ENCODE measurements around the gene MYO1B.

MYO1B gene

DNA sequence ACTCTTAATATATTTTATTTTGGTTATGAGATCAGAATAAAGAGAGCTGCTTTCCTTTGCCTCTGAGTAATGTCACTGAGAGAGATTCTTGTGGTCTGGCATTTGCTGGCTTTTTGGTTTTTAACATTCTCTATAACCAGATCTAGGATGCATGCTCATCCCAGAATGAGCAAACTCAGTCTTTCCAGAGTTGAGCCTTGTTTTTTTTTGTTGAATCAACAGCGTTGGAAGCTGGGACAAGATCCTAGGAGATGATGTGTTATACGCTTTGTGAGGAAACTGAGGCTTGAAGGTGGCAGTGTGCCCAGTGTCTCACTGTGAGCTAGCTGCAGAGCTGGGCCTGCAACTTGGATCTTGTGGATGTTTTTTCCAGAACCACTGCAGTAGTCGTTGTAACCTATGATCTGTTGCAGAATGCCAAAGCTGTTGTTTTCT, 19.5 kb downstream of the MYO1B start:
- no peak for DNase-seq

DNA sequence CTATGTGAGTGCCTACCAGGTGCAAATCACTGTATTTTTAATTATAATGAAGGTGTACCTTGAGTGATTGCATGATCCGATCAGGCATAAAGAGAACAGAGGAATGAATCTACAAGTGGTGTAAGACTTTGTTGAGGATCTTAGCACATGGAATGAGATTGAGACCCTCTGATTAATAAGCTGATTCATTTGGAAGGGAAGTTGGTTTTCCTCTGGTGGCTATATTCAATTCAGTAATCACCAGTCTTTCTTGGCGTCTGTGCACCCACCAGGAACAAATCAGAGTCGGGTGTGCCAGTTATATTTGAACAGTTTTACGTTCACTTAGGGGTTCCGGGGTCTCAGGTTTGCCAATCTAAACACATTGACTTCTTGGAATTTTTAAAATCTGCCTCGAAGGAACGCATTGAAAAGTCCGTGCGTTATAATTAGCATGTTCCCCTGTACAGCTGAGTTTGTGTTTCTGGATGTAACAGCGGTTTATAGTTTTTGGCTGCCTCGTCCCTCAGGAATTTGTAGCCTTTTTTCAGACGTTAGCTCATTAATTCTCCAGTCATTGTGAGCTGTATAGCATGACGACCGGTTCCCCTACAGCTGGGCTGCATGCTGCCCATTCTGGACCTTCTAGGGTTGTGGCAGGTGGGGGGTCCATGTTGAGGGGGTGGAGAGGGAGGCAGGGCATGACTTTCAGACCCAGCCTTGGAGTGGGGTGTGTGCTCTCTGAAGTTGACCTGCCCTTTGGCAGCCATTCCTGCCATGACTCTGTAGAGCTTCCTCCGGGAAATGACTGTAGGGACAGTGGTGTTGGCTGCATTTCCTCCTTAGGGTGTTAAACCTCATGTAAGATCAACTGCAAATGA, 20.3 kb downstream of the MYO1B start:
- no peak for DNase-seq

DNA sequence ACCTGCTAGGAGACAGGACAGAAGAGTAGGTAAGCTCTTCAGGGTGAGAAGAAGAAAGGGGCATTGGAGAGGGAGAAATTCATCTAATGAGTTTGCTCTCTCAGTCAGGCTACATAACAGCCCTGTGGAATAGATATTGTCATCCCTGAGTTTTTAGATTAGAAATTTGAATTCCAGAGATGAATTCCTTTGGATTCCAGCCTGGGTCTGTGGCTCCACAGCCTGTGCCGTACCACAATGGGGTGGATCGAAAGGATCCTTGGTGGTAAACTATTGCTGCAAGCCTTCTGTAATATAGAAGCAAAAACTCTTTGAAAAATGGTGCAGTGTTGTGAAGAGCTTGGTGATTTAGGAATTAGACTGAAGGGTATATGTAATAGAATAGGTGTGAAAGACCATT, 21.0 kb downstream of the MYO1B start:
- DNase-seq, result no peak

DNA sequence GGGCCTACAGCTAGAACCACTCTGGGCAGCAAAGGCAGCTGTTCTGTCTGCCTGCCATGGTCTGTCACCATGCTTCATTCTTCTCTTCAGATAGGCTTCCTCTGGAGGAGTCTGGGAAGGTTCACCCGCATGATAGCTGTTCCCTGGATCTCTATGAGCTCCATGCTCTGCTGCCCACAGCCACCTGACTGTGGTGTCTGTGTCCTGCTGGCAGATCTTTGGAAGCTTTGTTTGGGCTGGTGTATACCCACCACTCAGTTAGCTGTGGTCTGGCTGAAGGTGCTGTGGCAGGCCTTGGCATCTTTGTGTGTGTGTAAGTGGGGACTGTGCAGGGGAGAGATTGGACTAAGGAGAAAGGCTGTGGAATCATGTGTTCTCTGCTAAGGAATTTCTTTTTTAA, 23.4 kb downstream of the MYO1B start:
- DNase-seq, result no peak

DNA sequence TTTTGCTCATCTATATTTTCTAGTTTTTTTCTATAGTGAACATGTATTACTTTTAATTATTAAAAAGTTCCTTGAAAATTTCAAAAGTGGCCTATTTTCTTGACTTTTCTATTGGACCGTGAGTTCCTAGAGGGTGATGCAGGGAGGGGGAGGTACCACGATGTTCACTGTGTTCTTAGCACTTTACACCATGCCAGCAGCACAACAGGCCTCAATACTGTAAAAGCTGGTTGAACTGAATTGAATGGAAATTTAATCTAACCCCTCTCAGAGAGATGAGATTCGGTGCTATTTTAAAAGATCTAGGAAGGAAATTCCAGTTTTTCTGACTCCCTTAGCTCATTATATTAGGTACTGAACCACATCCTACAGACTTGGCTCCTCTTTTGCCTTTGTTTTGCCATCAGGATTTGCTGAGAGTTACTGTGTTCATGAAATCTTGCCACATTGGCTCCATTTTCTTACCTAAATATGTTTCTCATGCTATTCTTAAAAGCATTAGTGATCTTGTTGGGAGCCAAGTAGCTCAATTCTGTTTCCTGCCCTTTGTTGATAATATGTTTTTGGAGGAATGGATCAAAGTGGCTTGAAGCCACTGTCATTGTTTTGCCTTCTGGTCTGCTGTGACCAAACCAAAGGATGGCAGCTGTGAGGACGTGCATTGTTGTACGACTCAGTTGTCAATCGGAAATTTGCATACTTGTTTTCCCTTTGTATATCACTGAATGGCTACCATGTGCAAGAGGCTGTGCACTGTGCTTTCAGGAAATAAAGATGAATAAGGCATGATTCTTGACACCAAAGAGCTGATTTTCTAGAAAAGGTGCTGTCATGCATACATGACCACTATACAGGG, 25.3 kb downstream of the MYO1B start:
- no peak for DNase-seq

DNA sequence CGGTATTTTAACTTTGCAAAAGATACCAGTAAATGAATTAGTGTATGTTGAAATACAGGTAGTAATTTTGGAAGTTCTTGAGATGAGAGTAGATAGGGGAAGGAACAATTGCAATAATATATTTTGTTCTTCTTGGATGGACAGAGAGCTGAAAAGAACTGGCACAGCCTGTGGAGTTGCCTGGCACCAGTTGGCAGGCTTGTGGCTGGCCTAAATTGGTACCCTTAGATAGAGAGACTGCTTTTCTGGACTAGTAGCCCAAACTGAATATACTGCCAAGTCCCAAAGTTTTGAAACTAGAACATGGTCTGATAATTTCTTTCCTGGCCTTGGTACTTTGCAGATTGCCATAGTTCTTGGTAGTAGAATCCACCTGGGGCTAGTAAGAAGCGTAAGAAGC, 26.9 kb downstream of the MYO1B start:
- DNase-seq, result no peak

DNA sequence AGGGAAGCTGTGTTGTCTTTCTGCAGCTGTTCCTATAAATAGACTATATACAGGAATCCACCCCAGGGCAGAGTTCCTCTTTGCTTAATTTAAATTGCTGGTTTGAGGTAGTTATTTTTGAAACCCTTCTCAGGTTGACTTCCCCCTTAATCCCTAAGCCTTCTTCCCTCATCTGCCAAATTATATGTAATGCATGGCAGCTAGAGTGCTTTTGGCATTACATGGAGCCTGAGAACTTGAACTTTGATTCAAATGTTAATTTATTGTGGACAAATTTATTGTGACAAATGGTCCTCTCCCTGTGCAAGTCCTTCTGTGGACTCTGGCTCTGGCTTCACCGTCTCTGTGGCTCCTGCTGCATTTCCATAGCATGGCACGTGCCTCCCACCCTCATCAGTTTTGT, 29.2 kb downstream of the MYO1B start:
- DNase-seq, result no peak

DNA sequence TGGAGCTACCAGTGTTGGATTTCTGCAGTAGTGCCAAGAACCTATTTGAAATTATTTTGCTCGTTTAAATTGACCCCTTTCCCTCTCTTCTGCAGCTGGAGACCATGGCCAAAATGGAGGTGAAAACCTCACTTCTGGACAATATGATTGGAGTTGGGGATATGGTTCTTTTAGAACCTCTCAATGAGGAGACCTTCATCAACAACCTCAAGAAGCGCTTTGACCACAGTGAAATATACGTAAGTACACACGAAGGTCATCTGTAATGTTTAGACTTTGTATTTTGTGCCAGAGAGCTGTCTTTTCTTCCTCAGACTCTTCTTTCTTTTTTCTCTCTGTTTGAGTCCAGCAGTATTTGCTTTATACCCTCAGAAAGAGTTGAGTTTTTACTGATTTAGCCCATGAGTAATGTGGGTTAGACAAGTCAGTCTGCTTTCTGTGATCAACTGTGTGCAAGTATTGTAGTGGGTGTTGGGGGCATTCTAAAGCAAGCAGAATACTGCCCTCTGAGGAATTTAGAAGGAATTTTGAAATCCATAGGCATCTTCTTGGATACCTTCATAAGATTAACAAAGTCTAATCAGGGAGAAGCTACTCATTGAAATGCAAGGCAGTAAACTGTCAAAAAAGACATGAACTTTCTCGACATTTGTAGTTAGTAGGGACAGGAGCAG, 31.7 kb downstream of the MYO1B start:
- no peak for DNase-seq

DNA sequence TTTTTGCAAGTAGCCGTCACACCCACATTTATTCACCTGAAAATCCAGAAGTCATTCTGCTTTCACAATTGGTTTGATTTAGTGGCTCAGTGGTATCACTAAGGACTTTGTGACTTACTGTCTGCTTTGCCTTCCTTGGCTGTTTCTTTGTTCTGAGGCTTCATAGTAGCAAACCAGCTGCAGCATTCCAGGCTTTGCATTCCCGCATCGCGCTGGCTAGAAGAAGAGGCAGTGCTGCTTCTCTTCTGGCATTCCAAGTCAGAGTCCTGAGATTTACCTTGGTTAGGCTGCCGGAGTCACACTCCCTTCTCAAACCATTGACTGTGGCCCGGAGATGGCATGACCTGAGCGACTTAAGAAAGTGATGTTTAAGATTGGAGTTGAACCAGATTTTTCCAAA, 35.1 kb downstream of the MYO1B start:
- no peak for DNase-seq

DNA sequence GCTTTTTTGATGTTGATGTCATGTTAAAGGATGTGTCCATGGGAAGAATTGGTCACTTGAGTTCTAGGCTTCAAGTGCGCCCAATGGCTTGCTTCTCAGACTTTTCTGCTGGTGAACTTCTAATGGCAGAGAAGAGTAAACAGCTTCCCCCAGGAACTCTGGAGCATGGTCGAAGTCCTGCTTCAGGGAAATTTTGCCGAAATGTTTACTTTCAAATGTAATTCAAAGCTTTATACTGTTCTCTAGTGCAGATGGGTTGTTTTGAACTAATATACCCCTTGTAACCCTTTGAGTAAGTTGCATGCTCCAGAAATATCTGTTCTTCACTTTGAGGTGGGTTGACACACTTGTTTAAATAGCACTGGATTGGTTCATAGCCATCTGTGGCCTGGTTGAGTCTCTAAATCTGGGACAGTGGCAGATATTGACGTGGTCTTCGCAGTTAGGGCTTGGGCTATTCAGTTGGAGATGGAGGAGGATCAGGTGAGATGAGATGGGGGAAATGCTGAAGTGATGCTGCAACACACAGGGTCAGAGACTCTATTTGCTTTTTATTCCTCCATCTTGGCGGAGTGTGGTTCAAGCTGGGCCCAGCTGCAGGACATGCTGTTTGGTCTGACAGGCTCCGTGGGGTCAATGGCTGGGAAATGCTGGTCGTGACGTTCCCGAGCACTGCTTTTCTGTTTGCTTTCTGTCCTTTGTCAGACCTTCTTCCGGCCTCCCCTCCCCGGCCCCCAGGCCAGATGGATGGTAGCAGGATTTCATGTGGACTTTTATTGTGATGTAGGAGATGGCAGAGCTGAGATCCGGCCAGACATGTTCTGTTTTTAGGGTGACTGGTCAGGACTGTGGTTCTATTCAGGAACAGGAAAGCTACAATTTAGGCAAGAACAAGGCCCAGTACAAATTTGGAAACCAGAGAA, 35.9 kb downstream of the MYO1B start:
- DNase-seq, result no peak

DNA sequence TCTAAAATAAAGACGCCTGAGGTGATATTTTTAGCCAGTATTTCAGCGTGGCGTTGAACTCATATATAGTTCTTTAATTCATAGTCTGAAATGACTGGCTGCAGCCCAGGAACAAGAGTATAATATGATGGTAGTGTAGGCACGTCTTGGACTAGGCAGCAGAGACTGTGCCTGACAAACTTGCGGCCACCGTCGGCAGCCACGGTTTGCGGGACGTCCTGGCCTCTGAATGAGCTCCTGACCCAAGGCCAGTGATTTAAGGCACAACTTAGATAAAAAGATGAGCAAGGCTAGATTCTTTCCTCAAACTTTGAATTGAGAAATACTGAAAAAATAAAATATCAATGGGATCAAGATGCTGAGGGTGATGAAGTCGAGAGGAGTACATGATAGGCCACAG, 40.0 kb downstream of the MYO1B start:
- DNase-seq, result no peak

DNA sequence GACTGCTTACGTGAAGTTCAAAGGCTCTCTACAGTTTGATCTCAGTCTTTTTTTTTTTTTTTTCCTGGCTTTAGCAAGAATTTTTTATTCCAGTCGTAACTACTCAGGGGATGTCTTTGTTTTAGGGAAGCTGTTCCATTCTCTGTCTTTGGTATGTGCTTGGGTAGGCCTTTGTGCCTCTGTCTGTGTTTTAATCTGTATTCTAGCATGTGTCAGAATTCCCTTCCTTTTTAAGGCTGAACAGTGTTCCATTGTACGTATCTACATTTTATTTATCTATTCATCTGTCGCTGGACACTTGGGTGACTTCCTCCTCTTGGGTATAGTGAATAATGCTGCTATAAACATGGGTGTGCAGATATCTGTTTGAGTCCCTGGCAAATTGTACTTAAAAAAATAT, 42.6 kb downstream of the MYO1B start:
- no peak for DNase-seq

DNA sequence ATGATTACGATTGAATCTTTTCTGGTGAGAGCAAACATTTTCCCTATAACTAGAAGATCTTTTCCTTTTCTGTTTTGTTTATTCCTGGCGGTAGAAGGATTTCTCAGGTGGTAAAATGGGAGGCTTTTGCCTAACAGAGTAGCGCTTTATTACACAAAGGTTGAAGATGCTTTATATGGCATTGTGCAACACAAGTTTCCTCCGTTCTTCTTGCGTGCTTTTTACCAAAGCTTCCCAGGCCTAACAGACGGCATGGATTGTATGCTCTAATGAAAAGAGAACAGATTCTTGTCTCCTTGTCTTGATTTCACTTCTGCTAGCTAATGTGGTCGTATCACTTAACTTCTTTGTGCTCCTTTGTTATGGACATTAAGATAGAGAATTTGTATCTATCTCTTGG, 43.8 kb downstream of the MYO1B start:
- DNase-seq, result no peak

DNA sequence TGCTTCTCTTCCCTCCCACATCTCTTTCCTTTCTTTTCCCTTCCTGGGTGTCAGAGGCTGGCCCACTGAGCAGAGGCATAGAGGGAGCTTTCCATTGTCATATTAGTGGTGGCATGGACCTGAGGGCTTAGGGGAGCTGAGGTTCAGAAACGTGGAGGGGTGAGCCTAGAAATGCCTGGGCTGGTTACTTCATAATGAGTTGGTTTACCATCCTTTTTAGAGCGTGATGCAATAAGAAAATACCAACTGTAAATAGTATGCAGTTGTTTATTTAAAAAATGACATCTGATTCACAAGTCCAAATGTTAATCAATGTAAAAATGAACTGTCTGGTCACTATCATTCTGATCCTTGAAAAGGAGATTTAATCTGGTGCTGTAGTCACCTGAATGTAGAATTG, 46.3 kb downstream of the MYO1B start:
- DNase-seq, result no peak

DNA sequence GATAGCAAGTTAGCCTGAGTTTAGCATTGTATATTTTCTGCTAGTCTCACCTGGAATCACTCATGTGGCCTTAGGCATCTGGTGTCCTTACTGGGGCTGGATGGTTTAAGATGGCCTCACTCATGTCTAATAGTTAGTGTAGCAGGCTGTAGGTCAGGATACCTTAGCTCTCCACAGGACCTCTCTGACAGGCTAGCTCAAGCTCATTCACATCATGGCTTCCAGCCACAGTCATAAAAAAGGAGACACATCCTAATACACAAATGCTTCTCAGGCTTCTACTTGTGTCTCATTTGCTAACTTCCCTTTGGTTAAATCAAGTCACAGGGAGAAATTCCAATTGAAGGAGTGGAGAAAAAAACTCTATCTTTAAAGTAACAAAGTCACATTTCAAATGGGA, 47.7 kb downstream of the MYO1B start:
- no peak for DNase-seq

DNA sequence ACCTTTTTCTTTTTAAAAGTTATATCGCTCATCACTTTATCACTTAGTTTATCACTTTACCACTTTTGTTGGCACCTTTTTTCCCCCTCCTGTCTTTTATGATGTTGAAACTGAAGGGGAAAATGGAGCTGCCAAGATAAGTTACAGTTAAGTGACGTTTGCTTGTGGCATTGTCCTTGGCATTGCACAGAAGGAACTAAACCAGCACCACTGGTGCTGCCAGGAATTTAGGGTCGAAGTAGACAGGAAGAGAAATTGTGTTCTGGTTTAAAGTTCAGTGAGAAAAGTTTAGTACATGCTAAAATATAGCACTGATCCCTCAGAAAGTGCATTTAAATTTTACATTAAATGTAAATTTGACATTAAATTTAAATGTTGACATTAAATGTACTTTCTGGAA, 49.9 kb downstream of the MYO1B start:
- DNase-seq, result no peak

DNA sequence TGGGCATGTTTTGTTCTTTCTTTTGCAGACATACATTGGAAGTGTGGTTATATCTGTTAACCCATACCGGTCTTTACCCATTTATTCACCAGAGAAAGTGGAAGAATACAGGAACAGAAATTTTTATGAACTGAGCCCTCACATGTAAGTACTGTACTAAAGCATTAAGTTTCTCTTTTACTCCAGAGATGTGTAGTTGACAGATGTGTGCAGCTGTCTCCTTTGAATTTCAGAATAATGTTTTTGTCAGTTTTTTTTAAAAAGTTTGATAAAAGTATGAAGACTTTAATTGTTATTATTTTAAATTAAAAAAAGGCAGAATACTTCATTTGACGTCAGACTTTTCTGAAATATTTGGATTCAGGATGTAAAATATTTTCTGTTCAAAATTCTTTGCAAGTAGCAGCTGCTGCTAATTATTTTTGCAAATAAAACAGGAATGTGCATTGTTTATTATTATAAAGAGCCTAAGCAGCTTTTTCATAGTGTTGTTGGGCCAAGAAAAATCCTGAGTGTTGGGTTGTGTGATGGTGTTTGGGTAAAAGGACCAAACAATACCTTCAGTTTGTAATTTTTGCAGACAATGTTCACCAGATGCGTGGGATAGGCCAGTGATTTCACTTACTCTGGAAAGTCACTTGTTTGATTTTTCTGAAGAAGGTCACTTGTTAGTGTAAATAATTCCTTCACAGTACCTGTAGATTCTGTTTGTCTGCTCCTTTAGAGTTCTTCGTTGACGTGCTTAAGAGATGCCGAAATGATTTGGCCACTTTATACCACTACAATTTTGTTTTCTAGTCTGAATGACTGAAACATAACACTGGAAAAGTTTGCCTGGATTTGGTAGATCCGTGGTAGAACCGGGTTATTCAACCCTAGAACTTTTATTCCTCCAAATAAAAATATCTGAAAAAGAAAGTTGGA, 51.1 kb downstream of the MYO1B start:
- DNase-seq, result no peak

DNA sequence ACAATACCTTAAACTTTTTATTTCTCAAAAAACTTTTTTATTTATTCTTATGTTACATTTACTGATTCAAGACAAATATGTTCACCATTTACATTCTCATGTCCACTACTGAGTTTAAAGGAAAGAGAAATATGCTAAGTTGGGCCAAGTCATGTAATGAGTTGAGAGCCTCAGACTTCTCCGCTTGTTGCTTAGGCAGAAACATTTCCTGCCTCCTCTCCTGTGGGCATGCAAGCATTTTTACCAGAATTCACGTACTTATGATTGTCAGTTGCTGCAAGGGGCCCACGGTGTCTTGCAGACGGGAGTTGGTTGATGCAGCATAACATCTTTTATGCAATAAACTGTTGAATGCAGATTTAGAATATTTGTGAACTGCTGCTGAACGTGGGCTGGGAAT, 51.8 kb downstream of the MYO1B start:
- DNase-seq, result no peak

DNA sequence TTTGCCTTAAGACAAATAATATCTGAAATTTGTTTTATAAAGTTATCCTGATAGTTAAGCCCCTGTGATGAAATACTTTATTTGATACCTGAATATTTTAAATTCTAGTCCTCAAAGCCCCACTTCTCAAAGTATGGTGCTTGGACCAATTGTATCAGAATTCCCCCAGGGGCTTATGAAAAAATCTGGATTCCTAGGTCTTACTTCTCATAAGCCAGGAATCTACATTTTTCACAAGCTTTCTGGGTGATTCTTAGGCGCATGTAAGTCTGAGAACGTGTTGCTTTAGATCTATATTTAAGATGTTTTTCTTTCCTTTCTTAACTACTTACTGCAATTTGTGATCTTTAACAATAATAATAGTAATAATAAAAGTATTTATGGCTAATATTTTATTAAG, 53.1 kb downstream of the MYO1B start:
- DNase-seq, result no peak

DNA sequence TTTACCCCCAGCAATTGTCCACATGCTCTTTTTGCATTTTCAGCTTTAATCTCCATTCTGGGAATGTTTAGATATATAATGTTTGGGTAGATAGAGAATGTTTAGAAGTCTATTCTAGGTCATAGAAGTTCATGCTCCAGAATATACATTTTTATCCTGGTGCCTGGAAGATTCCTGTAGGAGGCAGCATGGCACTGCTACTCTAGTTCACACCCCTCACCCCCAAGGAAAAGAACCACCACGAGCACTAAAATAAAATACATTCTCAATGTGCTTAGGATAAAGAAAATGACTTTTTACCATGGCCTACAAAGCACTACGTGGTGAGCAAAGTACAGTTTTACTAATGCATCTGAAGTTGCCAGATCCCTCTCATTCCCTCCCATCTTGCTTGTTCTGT, 53.8 kb downstream of the MYO1B start:
- no peak for DNase-seq

DNA sequence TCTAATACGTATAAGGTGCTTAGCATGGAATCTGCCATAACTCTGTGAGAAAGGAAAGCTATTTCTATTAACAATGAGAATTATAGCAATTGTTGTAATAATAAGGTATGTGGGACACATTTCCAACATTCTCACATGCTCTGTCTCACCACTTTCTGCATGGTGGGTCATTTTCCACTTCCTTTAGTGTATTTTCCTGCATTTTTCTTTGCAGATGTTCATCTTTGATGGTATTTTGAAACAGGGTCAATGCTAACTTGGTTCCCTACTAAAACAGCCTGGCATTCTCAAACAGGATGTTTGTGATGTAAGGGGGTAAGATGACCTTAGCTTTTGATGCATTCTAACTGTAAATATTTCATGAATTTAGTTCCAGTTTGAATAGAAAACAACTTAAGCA, 54.7 kb downstream of the MYO1B start:
- no peak for DNase-seq

Data from NCI-H2107 (cell line).